Right kidney (tissue), 1 donor: ENCODE results near the gene CTIF.
"Not testable (repeated sequence)": the region's sequence is repeated elsewhere in the genome, so short reads cannot be mapped to it uniquely, and the experiment has no call there.

Experiments used
- DNase-seq: peaks from one replicate; pipeline ENCODE4 v3.0.0-alpha.2; 2016

The CTIF gene

DNA sequence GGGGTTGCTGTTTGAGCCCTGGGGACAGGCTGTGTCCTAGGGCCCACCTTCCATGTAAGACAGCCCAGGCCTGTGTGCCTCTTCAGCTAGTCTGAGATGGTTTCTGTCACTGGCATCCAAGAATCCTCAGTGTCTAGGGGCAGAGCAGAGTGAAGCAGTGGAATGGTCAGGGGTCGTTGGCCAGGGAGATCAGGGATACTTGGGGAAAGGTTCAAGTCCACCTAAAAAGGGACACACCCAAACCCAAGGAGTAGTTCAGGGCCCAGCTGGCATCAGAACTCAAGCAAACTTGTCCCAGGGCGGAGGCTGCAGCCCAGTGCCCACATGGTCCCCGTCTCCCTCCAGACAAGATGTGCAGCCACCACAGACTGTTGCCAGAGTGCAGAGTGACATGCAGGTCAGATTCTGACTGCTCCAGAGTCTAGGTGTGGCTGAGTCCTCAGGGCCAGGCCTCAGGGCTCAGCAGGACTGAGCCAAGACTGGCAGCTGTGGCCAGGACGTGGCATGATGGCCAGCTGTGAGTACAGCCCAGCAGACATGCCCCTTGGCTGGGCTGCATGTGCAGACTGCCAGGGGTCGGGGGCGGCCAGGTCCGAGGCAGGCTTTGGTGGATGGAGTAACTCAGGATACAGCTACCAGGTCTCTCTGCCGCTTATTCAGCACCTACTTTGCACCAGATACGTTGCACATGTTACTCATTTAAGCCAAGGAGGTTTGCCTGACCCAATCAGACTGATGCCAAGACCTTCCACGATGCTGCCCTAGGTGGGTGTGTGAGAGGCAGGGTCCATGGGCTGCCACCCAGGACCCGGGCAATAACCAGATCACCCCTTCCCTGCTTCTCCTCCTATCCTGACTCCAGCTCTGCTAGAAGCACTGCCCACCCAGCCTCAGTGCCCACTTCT, 265.4 kb downstream of the CTIF start:
- no peak for DNase-seq

- no peak for DNase-seq
Observed at GRCh38 chr18:48804856-48805610, 266.2 kb downstream of the CTIF start.

GRCh38 chr18:48805826-48806535, 267.1 kb downstream of the CTIF start:
- DNase-seq, result no peak

DNA sequence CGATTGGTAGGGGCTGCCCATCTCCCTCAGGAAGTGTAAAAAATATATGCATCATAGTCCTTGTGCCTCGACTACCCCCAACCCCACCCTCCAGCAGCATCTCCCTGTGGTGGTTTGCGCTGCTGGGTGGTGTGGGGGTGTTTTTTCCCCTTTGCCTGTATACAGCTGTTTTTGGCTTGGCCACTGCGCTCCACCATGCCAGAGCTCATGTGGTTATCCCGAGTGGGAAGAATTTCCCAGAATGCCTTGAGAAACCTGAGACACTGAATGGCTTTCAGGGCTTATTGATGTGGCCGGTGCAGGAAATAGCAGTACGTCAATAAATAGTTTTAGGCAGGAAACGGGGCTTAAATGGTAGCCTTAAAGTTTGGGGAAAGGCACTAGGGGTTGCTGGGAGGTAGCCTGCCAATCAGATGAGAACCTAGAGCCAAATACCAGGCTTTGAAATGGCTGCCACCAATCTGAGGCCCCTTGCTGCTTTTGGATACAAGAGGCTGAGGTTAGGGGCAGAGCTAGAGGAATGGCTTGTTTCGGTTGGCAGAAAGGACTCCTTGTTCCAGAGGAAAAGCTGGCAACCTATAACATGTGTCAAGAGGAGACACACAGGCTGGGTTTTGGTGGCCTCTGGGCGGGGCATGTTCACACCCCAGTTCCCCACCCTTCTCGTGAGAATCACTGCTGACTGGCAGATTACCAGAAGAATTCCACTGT, 267.9 kb downstream of the CTIF start:
- DNase-seq, result no peak

DNA sequence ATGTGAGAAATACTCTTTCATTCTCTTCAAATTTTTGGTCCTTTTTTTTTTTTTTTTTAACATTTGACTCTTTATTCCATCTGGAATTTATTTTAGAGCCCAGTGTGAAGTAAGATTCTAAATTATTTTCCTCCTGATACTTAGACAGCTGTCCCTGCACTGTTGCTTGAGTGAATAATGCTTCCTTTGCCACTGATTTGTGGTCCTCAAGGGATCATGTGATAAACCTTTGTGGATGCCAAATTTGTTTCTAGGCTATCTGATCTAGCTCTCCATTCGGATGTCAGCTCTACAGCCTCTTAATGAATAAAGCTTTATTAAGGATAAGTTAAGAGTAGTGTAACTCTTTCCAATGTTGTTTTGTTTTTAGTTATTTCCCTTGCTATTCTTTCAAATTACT, 269.6 kb downstream of the CTIF start:
- no peak for DNase-seq

DNA sequence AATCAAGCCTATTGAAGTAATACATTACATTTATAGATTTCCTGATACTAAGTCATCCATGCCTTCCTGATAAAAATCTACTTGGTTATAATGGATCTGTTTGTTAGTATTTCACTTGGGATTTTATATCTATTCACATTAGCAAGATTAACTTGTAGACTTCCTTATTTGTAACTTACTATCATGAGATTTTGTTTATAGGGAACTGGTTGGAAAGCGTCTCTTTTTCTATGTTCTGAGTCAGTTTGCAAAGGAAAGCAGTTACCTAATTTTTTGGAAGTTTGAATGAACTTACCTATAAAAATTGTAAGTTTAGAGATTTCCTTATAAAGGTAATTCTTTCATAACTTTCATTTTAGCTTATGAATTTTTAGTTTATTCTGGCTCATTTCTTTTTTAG, 270.5 kb downstream of the CTIF start:
- DNase-seq, result no peak

- DNase-seq, result no peak
Observed at GRCh38 chr18:48810805-48811204, 272.0 kb downstream of the CTIF start.

DNA sequence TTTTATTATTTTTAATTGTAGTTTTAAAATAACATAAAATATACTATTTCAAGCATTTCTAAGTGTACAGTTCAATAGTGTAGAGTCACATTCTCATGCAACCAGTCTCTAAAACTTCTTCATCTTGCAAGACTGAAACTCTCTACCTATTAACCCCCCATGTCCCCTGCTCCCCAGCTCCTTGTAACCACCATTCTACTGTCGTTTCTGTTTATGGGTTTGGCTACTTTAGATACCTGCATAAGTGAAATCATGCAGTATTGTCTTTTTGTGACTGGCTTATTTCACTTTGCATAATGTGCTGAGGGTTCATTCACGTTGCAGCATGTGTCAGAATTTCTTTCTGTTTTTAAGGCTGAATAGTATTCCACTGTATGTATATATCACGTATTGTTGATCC, 272.6 kb downstream of the CTIF start:
- no peak for DNase-seq

DNA sequence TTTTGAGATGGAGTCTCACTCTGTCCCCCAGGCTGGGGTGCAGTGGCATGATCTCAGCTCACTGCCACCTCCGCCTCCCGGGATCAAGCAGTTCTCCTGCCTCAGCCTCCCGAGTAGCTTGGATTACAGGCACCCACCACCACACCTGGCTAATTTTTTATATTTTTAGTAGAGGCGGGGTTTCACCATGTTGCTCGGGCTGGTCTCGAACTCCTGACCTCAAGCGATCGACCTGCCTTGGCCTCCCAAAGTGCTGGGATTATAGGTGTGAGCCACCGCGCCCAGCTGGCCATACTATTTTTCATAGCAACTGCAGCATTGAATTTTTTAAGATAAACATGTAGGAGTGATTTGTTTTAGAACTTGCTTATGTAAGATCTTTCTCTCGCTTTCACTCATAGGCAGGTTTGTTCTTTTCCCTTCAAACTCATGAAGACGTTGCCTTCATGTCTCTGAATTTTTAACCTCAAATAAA, 273.2 kb downstream of the CTIF start:
- not testable (repeated sequence) for DNase-seq

GRCh38 chr18:48813321-48813720, 274.5 kb downstream of the CTIF start:
- no peak for DNase-seq

DNA sequence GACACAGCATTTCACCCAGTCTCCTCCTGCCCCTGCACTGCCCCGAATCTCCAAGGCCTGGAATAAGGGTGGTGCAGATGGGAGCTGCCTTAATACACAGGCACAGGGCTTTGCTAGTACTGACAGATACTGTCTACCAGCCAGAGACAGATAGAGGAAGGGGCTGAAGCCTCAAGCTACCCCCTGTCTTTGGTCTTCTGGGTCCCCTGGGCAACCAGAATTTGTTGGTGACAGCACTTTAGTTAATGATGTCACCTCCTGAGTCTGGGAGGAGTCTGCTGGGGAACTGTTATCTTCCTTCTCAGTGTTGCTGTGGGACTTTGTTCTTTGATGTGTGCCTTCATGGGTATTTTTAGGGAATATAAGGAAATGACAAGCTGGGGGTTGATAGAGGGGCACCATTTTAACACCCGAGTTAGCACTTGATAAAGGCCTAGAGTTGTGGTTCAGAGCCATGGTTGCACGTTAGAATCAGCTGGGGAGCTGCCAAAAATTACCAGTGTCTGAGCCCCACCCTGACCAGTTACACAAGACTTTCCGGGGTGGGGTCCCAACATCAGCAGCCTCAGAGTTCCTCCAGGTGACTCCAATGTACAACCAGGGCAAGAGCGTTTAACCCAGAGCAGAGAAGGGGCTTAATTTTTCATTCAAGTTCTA, 275.1 kb downstream of the CTIF start:
- no peak for DNase-seq

DNA sequence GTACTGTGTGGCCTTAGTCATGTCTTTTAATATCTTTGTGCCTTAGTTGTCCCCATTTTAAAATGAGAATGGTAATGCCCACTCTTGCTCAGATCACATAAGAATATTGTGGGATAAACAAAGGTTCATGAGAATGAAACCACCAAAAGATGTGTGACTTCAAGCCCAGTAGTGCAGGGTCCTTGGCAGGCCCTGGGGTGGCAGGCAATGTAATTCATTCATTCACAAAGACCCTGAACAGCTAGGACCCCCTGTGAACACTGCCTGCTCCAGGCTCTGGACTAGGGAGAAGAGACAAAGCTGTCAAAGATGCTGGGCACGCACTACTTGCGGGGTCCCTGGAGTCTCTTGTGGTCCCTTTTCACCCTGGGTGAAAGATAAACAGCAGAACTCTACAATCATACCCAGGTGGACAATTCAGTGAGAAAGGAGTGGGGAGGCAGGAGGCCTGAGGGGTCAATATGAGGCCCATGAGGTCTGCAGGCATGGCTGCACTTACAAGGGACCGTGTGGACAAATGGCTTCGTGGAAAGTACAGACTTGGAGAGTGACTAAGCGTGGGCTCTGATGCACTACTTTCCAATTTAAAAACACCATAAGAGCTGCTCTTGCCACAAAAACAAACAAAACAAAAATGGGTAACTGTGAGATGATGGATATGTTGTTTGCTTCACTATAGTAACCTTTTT, 275.8 kb downstream of the CTIF start:
- DNase-seq, result no peak

GRCh38 chr18:48815179-48815515, 276.3 kb downstream of the CTIF start:
- no peak for DNase-seq

GRCh38 chr18:48815581-48816324, 276.9 kb downstream of the CTIF start:
- DNase-seq, result no peak

DNA sequence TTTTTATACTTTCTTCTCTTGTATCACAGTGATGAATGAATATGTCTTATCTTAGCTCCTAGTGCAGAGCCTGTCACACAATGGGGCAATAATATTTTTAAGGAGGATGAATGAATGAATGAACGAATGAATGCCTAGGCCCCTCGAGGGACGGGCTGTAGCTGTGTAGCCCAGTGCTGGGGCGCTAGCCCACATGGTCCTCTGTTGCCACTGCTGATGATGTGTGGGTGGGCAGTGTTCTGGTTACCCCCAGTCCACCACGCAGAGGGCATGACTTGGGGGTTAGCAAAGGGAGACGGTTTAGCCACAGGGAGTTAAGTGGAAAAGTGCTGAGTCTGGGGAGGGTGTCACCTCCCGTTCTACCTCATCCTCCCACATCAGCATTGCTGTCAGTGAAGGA, 277.7 kb downstream of the CTIF start:
- DNase-seq, result no peak

- no peak for DNase-seq
Observed at GRCh38 chr18:48817021-48817461, 278.2 kb downstream of the CTIF start.

DNA sequence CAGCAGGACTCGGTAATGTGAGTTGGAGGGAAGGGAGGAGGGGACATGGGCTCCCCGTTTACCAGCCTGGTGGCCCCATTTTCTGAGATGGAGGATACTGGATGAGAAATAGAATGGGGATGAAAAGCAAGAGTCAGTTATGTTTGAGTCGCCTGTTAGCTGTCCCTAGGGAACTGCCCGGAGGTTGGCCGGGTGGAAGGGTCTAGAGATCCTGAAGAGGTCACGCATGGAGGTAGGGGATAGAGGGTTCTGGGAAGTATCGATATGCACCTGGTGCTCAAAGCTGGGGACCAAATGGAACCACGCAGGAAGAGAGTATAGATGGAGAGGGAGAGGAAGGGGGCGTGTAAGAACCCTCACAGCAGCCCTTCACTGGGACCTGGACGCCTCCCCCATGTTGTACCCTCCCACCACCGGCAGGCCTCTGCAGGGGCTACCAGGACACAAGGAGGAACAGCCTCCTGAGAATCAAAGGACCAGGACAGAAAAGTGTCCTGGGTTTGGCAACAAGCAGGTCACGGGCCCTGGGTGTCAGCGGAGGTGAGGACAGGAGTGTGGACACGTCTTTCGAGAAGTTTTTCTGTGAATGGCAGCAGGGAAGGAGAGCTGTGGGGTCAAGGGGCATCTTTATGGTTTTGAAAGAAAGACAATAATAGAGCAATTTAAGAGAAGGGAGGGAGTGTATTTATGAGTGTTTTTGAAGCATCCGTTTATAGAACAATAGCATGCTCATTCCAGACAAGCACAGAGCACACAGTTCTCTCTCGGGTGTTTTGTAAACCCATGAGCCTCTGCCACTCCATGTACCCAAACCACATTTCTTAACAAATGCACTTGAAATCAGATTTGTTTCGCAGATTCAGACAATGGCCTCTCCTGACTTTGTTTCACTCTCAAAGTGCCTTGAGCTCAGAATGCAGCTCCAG, 279.8 kb downstream of the CTIF start:
- DNase-seq, result no peak

- no peak for DNase-seq
Observed at GRCh38 chr18:48819276-48819675, 280.4 kb downstream of the CTIF start.
